Activated CD8-positive, alpha-beta memory T cell treated with anti-CD3 and anti-CD28 coated beads, Interleukin-2, amount 50 U/mL, for 24 hours (primary cell): ENCODE data around the gene LMOD3.

ENCODE experiments used
- DNase-seq: peaks from one replicate; pipeline ENCODE4 v3.0.0-alpha.2; 2020; ENCODE audit errors: extremely low read depth

The LMOD3 gene

GRCh38 chr3:69058180-69058946 is 64.0 kb downstream of the LMOD3 start:
- DNase-seq = no peak
